CD4-positive, alpha-beta T cell treated with Interleukin-17A for 1 hour (primary cell): ENCODE measurements around the gene YJEFN3.
A peak's percentile ranks its signal among the peaks of the same experiment; 100 is the strongest.

Experiments
- DNase-seq: peaks from one replicate; pipeline ENCODE4 v3.0.0-alpha.2; 2020

YJEFN3 gene

DNA sequence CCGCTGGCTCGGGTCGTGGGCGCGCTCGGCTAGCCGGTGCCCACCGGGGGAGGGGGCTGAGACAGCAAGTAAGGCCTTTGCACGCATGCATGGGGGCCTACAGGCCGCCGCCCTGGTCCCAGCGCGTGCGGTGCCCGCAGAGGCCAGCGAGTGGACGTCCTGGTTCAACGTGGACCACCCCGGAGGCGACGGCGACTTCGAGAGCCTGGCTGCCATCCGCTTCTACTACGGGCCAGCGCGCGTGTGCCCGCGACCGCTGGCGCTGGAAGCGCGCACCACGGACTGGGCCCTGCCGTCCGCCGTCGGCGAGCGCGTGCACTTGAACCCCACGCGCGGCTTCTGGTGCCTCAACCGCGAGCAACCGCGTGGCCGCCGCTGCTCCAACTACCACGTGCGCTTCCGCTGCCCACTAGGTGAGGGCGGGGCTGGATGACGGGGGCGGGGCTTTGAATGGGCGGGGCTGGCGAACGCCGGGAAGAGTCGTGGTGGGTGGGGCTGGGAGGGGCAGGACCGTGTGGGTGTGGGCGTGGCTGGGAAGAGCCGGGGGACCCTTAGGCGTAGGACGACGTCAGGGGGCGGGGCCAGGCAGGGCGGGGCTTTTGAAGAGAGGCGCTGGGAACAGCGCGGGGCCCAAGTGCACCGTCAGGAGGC lies 11.5 kb downstream of the YJEFN3 start:
- DNase-seq = peak; percentile 84

DNA sequence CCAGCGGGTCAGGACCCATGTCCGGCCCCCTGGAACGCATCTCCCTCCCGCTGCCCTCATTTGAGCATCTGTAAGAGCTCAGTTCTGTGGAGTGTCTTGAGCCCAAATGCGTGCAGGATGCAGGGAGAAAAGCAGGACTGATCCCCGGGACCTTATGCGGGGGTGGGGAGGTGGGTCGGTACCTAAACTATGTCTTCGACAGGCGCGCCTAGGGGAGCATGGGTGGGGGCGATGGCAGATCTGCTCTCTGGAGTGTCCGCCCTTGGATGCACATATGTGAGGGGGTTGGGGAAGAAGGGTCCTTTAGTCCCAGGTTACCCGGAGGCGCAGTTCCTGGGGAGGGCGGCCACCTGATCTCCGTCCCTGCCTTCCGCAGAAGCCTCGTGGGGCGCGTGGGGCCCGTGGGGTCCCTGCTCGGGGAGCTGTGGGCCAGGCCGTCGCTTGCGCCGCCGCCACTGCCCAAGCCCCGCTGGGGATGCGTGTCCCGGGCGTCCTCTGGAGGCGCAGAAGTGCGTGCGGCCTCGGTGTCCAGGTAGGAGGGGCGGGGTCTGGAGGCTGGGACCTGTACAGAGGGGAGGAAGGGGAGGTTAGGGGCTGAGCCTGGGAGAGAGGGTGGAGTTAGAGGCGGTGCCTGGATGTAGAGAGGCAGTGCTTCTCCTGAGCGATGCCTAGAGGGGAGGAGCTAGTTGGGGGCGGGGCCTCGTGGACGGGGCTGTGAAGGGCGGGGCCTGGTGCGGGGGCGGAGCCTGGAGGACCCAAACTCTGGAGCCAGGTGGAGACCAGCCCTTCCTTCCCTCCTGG lies 12.2 kb downstream of the YJEFN3 start:
- DNase-seq = peak; percentile 86

DNA sequence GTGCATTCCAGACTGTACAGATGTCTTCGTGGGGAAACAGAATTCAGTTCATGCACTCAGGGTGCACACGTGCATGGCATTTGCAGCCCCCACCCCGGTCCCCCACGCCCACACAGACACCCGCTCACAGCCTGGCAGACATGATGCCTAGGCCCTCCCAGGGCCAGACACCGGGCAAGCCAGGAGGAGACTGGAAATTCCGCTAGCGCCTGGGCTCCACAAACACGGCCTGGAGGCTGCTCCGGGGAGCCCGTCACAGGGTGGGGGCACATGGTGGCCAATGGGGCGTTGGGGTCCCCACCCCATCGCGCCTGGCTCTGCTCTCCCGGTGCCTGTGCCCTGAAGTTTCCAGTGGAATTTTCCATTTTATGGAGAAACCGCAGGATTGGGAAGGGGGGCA lies 12.9 kb downstream of the YJEFN3 start:
- DNase-seq = no peak

DNA sequence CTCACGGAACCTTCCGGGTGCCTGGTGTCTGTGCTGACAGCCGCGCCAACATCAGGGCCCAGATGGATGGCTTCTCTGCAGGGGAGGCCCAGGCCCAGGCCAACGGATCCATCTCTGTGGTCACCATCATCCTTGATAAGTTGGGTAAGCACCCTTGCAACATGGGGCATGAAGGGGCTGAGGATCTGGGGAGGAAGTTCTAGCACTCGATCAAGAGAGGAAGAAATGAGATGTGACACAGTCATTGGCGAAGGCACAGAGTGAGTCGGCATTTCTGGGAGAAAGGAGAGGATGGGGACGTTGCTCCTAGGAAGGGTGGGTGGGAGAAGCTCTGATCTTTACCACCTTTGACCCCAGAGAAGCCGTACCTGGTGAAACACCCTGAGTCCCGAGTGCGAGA lies 13.8 kb downstream of the YJEFN3 start:
- DNase-seq = no peak

DNA sequence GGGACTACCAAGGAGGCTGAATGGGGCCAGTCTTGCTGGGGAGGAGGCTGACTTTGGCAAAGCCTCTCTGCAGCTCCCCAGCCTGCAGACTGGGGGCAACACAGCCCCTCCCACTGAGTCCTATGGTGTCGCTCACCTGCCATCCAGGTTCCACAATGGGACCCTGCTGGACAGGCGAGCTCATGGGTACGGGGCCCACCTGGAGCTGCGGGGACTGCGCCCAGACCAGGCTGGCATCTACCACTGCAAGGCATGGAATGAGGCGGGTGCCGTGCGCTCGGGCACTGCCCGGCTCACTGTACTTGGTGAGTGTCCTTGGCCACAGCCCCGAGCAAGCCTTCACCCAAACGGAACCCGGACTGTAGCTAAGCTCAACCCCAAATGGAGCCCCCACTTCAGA lies 14.4 kb downstream of the YJEFN3 start:
- no peak for DNase-seq

DNA sequence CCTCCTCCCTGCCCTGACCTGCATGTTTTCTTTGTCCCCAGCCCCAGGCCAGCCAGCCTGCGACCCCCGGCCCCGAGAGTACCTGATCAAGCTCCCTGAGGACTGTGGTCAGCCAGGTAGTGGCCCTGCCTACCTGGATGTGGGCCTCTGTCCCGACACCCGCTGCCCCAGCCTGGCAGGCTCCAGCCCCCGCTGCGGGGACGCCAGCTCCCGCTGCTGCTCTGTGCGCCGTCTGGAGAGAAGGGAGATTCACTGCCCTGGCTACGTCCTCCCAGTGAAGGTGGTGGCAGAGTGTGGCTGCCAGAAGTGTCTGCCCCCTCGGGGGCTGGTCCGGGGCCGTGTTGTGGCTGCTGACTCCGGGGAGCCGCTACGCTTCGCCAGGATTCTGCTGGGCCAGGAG lies 14.9 kb downstream of the YJEFN3 start:
- DNase-seq = no peak

DNA sequence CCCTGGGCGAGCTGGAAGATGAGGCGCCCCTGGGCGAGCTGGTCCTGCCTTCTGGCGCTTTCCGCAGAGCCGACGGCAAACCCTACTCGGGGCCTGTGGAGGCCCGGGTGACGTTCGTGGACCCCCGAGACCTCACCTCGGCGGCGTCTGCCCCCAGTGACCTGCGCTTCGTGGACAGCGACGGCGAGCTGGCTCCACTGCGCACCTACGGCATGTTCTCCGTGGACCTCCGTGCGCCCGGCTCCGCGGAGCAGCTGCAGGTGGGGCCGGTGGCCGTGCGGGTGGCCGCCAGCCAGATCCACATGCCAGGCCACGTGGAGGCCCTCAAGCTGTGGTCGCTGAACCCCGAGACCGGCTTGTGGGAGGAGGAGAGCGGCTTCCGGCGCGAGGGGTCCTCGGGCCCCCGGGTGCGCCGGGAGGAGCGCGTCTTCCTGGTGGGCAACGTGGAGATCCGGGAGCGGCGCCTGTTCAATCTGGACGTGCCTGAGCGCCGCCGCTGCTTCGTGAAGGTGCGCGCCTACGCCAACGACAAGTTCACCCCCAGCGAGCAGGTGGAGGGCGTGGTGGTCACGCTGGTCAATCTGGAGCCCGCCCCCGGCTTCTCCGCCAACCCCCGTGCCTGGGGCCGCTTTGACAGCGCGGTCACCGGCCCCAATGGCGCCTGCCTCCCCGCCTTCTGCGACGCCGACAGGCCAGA lies 15.7 kb downstream of the YJEFN3 start:
- no peak for DNase-seq

DNA sequence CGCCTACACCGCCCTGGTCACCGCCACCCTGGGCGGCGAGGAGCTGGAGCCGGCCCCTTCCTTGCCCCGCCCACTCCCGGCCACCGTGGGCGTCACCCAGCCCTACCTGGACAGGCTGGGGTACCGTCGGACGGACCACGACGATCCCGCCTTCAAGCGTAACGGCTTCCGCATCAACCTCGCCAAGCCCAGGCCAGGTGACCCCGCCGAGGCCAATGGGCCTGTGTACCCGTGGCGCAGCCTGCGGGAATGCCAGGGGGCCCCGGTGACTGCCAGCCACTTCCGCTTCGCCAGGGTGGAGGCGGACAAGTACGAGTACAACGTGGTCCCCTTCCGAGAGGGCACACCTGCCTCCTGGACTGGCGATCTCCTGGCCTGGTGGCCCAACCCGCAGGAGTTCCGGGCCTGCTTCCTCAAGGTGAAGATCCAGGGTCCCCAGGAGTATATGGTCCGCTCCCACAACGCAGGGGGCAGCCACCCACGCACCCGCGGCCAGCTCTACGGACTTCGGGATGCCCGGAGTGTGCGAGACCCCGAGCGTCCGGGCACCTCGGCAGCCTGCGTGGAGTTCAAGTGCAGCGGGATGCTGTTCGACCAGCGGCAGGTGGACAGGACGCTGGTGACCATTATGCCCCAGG lies 16.4 kb downstream of the YJEFN3 start:
- DNase-seq = no peak

DNA sequence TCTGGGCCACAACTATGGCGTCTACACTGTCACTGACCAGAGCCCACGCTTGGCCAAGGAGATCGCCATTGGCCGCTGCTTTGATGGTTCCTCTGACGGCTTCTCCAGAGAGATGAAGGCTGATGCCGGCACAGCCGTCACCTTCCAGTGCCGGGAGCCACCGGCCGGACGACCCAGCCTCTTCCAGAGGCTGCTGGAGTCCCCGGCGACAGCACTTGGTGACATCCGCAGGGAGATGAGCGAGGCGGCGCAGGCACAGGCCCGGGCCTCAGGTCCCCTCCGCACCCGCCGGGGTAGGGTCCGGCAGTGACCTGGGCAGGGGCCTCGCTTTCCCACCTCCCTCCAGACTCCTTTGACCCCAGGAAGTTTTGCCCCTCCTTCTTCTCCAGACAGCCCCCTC lies 17.0 kb downstream of the YJEFN3 start:
- DNase-seq = no peak

DNA sequence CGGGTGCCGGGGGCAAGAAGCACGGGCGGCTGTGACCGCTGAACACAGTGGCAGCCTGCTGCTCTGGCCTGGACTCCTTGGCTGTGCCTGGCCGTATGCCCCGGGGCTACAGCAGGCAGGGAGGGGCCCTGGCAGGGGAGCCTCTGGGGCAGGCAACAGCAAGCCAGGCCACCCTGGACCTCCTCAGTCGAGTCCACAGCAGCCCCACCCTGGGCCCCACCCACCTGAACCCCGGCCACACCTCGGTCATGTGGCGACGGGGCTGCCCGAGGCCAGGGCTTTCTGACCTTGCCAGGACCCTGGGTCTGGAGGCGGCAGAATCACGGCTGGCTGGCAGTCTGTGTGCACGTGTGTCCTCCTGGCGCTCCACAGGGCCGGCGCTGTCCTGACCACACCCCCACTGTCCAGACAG lies 18.0 kb downstream of the YJEFN3 start:
- DNase-seq = no peak

DNA sequence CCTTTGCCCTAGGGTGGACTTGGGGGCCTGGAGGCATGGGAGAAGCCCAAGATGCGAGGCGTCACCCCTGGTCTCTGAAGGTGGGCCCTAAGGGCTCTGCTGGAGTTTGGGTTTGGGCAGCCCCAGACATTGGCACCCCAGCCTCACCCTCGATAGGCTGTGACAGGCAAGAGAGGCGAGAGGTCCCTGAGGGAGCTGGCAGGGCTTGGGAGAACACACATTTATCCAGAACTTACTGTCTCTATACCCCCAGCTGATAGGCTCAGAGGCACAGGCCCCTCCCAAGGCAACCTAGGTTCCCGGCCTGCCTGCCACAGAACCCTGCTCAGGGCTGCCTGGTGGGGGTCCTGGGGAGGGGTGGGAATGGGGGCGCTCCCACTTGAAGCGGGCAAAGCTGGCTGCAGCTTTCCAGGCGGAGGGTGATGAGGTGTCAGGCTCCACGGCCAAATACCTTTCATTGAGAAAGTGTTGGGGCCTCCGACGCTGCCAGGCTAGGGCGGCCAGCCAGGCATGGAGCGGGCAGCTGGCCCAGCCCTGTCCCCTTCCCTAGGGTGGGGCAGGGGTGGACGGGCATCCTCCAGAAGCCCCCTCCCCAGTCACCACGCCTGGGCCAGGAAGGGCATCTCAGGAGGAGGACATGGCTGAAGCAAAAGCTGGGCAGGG lies 19.1 kb downstream of the YJEFN3 start:
- no peak for DNase-seq

DNA sequence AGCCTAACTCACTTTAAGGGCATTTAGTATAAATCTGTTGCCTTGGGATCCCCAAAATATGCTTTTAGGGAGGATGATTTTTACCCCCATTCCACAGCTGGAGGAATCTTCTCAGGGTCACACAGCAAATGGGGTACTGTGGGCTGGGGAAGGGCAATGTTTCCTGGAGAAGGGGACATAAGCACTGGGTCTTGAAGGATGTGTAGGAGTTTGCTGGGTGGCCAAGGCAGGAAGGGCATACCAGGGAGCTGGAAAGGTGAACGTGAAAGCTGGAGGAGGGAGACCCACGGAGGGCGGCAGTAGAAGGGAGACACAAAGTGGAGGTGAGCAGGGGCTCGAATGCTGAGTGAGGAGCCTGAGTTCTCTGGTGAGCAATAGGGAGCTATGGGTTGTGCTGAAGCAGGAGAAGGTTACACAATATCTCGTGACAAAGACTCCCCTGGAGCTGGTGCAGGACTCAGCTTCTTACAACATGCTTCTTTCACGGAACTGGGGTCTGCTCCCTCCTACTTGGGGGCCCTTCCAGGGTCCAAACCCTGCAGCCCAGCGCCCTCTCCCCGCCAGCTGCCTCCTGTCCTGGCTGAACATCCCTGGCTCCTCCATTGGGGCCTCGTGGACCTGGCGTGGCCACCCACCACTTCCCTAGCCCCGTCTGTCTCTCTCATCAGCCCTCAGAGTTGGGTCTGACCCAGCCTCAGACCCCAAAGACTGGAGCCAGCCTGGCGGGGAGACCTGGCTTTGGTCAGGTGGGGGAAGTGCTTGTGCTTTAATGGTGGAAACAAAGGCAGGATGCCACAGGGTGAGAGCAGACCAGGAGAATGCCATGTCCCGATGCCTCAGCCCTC lies 20.4 kb downstream of the YJEFN3 start:
- DNase-seq = no peak

DNA sequence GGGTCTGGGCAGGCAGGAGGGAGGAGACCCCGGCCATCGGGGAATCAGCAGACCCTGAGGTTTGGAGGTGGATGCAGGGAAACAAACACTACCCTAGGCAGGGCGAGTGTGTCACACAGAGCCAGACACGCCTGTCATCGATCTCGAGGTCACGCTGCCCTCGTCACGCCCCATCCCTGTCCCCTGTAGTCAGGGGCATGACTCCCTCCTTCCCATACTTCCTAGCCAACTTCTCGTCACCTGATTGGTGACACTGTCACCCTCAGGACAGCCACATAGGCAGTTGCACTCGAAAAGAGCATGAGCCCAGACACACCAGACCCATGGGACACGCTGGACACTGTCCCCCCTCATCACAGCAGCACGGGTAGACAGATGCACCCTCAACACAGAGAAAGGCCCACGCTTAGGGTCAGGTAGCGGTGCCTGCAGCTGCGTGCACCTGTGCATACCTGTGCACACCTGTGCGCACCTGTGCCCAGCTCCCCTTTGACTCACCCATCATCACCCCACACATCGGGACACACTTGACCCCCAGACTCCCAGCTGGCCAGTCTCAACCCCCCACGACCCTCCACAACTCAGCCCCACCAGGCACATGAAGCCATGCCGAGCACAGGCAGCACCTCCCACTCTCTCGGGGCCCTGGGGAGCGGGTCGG lies 21.2 kb downstream of the YJEFN3 start:
- DNase-seq = no peak

DNA sequence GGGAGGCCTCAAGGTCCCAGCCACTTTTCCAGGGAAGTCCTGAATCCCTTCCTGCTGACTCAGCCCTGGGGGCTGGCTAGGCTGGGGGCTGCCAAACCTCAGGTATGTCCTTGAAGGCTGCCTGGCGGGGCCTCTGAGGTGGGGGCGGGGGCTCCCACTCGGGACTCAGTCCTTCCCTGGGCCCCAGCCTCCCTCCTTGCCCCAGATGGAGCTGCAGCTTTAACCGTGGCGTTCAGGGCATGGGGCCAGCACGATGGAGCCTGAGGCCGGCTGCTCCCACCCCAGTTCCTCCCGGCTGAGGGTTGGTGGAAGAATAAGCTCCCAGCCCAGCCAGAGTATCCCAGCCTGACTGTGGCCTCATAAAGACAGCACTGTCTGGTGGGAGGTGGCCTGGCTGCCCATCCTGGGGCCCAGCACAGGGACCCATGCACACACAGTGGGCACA lies 21.8 kb downstream of the YJEFN3 start:
- DNase-seq = no peak

DNA sequence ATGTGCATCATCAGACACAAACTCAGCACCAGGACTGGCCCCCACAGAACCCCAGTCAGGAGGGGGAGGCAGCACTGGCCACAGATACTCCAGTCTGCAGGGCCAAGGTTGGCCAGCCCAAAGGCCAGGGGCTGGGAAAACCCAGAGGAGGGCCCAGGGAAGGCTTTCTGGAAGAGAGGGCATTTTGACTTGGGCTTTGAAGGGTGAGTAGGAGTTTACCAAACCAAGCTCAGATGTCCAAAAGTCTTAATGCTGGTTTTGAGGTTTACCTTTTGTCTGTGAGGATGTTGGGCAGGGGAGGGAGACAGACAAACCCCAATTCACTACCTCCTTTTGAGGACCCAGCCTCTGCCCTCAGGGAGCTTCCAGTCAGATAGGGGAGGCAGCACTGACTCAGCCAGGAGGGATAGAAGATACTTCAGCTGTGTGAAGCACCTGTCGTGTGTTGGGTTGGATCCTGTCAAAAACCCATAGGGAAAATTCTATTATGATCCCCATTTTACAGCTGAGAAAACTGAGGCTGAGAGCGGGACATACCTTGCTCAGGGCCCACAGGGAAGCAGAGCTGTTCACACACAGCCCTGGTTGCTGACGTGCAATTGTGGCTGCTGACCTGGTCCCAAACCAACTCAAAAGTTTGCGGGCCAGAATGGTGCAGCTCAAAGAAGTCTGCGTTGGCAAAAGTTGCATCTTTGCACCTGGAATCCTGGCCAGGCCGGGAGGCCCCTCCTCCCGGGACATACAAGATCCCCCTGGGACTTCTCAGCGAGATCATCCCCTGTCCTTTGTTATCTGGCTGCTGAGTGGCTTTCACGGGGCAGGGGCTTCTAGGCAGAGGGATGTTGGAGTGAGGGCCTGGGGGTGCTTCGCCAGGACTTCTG lies 22.5 kb downstream of the YJEFN3 start:
- DNase-seq = no peak

DNA sequence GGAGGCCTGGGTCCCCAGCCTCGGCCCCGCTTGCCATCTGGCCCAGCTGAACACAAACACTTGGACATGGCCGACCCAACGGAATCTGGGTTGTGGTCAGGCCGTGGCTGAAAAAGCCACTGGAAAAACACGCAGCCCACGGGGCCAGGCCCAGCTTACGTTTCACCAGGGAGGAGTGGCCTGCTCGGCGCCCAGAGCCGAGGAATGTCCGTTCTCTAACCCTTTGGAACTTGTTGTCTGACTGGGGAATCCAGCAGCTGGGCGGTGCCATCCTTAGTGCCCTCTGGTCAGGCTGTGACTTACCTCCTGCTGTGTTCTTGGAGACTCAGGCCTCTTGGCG lies 23.1 kb downstream of the YJEFN3 start:
- no peak for DNase-seq

DNA sequence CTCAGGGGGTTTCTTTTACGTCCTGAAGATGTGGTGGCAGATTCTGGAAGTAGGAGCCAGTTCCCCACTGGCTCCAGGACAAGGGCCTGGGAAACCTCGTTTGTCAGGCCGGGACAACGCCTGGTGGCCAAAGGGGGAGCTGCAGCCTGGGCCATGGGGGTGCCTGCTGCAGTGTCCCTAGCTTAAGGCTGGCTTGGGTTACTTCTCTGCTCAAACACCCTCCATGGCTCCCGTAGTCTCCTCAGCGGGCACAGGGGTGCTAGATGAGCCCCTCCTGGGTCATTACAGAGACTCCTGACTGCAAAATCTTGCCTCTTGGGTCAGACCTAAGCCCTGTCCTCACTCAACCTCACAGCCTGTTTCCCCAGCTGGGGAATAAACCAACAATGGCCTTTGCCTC lies 24.1 kb downstream of the YJEFN3 start:
- DNase-seq = peak; percentile 21

DNA sequence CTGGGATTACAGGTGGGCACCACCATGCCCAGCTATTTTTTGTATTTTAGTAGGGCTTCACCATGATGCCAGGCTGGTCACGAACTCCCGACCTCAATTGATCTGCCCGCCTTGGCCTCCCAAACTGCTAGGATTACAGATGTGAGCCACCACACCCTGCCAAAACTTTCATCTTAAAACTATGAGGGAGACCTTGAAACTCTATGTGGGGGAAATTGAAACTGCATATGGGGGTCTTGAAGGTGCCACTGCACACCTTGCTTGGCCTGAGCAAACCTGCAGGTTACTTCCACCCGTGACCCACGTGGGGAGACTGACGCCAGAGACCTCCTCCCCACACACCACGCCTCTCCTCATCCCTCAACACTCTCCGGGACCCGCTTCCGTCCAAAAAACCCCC lies 25.0 kb downstream of the YJEFN3 start:
- no peak for DNase-seq

DNA sequence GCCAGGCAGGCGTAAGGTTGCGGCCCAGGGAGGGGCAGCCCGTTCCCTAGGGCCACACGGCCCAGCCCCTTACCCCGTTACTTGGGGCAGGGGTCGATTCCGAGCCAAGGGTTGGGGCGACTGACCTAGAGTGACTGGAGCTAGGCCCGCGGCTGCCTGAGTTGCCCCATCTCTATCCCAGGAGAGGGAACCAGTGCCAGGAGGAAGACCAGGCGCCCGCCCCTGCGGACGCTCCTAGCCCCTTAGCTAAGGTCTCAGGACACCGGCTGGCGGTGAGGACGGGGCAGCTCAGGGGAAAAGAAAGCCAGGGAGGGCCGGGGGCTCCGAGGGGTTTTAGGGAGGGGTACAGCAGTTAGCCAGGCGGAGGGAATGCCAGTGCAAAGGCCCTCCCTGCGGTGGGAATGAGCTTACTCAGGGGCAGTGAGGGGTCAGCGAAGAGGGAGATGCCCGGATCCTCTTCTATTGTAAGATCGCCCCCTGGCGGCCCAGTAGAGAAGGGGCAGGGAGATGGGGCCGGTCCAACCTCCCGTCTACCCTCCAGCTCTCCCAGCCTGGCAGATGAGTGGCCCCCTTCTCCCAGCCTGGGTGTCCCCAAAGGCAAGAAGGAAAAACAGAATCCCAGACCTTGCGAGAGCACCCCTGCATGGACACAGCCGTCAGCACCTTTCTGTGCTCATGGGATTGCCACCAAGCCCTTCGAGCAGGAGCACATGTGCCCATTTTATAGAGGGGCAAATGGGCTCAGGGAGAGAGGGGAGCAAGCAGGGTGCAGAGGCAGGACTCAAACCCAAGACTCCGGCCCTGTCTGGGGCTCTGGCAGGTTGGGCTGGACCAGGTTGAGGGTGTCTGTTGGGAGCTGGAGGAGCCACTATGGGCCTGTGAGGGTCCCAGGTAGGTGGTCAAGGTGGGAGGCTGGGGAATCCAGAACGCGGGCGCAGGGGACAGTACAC lies 25.6 kb downstream of the YJEFN3 start:
- peak; percentile 57 for DNase-seq
